Eye (tissue), 1 donor: ENCODE measurements around the gene MED25.
A peak's percentile ranks its signal among the peaks of the same experiment; 100 is the strongest.

Source experiments
- DNase-seq: peaks from one replicate; pipeline ENCODE4 v3.0.0-alpha.2; 2015

The MED25 gene

GRCh38 chr19:49859682-49860335 lies 41.7 kb downstream of the MED25 start:
- no peak for DNase-seq

- DNase-seq: peak; percentile 33
Observed at GRCh38 chr19:49860336-49861102, 42.4 kb downstream of the MED25 start.

DNA sequence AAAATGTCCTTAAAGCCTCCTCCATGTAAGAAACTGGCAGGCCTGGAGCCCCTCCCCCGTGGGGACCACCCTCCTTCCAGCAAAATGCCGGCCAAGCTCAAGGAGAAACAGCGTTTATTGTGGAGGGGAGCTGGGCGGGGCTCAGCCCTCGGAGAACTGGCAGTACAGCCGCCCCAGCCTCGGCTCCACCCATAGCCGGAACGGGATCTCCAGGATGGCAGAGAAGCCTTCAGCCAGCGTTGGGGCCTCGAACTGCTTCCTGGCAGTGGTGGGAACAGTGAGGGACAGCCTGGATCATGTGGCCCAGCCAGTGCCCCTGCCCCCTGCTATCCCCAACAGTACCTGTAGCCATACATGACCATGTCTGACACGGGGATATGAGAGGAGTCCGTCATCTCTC lies 43.0 kb downstream of the MED25 start:
- peak; percentile 64 for DNase-seq

GRCh38 chr19:49861541-49862378 lies 43.7 kb downstream of the MED25 start:
- no peak for DNase-seq

- DNase-seq: no peak
Observed at GRCh38 chr19:49862391-49863253, 44.5 kb downstream of the MED25 start.

DNA sequence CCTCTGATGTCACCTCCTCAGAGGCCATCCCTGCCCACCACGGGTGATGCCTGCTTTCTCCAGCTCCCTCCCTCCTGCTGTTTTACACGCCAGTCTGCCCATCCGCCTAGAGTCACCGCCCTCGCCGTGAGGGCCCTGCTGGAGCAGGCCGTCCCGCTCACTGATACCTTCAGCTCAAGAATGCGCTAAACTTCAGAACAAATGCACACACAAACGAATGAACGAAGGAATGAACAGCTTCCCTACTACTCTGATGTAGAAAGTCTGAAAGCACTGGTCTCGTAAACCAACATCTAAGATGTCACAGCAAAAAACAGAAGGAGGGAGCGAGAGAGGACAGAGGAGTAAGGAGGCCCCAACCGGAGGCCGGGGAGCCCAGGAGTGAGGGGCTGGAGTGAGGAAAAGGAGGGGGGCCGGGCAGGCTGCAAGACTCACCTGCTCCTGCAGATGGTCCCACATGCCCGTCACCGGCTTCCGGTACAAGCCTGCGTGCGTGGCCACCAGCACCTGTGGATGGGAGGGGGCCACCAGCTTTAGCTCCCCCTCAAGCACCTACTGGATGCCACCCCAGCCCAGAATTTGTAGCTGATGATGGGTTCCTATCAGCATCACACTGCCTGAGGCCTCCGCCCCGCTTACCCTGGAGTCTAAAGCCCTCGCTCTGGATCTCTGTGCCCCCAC lies 45.3 kb downstream of the MED25 start:
- DNase-seq: no peak

DNA sequence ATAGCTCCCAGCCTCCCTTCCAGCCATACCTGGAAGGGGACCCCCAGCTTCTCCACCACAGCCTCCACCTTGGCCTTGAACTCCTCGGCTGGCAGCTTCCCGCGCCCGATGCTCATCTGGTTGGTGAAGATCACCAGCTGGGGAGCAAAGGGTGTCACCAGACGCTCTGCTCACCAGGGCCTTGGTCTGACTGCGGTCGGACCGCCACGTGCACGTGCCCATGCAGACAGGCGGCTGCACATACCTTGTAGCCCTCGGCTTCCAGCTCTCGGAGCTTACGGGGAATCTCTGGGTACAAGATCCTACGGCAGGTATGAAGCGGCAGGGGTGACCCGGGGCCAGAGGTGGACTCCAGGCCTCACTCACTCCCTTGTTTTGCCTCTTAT lies 45.8 kb downstream of the MED25 start:
- DNase-seq: no peak

- no peak for DNase-seq
Observed at GRCh38 chr19:49864890-49865289, 46.8 kb downstream of the MED25 start.

GRCh38 chr19:49866933-49867782 lies 49.1 kb downstream of the MED25 start, which contains the start of gene PNKP:
Gene PNKP (minus strand): TSS chr19:49867576. CDS start chr19:49867204, 372 bp downstream.
- peak; percentile 96 for DNase-seq

- DNase-seq: no peak
Observed at GRCh38 chr19:49869009-49869483, 51.0 kb downstream of the MED25 start.

GRCh38 chr19:49869484-49870308 lies 51.6 kb downstream of the MED25 start:
- peak; percentile 100 for DNase-seq

GRCh38 chr19:49870309-49870901 lies 52.3 kb downstream of the MED25 start:
- DNase-seq: no peak

- DNase-seq: no peak
Observed at GRCh38 chr19:49871349-49871985, 53.4 kb downstream of the MED25 start.

GRCh38 chr19:49872245-49873128 lies 54.4 kb downstream of the MED25 start:
- DNase-seq: no peak

- no peak for DNase-seq
Observed at GRCh38 chr19:49873129-49873521, 55.0 kb downstream of the MED25 start.

- no peak for DNase-seq
Observed at GRCh38 chr19:49873834-49874233, 55.7 kb downstream of the MED25 start.

DNA sequence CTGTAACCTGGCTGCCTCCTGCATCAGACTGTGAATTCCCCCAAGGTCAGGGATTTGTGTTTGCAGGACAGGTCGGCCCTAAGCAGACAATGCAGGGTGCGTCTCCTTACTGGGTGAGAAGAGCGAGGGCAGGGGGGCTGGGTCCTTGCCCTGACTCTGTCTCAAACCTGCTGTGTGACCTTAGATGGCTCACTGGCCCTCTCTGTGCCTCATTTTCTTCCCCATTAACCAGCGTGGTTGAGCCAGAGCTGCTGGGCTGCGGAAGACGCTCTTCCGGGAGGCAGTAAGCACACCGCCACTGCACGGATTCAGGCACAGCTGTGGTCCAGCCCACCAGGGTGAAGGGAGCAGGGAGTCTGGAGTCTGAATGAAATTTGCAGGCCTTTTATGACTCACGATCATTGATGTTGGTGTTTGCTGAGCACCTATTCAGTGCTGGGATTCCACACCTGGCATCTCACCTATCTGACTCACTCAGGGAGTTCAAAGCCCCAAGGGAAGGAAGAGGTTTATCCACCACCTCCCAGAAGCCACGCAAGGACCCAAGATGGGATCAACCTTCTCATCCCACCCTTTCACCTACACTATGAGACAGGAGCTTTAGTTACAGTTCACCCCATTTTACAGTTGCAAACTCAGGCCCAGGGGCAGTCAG lies 56.5 kb downstream of the MED25 start:
- no peak for DNase-seq
